ENCODE results near the gene CRKL.

GRCh38 chr22:20951932-20952380 lies 34.7 kb downstream of the CRKL start:
- TF ChIP-seq CTCF (IDR thresholded peaks at IDR 0.05), result no peak
- TF ChIP-seq EZH2 (IDR thresholded peaks at IDR 0.05; ENCODE audit: borderline replicate concordance, insufficient read depth, low read depth, low read length, poor library complexity, severe bottlenecking), result no peak
